Urothelium cell line (cell line): ENCODE data around the gene ROBO2.
"Not testable (repeated sequence)": the region's sequence is repeated elsewhere in the genome, so short reads cannot be mapped to it uniquely, and the experiment has no call there.

Experiments used
- DNase-seq: peaks from one replicate; pipeline ENCODE4 v3.0.0; 2011; ENCODE audit warnings: low spot score, mixed read lengths
- FAIRE-seq: peaks from 2 replicates; lab custom pipeline; 2011; peaks lifted over from hg19 to GRCh38; lab: Jason Lieb, UNC

The ROBO2 gene

GRCh38 chr3:77381431-77381830 lies 341.5 kb downstream of the ROBO2 start:
- FAIRE-seq = no peak
- no peak for DNase-seq

- FAIRE-seq = no peak
- DNase-seq = no peak
These were observed 352.3 kb downstream of the ROBO2 start for GRCh38 chr3:77392181-77392580.

- DNase-seq (no peak), FAIRE-seq (no peak)
These were observed 354.1 kb downstream of the ROBO2 start for GRCh38 chr3:77394046-77394445.

GRCh38 chr3:77404871-77405270 lies 365.0 kb downstream of the ROBO2 start:
- FAIRE-seq = no peak
- DNase-seq = no peak

- DNase-seq (no peak), FAIRE-seq (no peak)
These were observed 367.5 kb downstream of the ROBO2 start for GRCh38 chr3:77407441-77407840.

GRCh38 chr3:77410334-77410733 lies 370.4 kb downstream of the ROBO2 start:
- not testable (repeated sequence) for DNase-seq, FAIRE-seq

- FAIRE-seq = no peak
- no peak for DNase-seq
These were observed 371.4 kb downstream of the ROBO2 start for GRCh38 chr3:77411334-77411733.

- FAIRE-seq (no peak), DNase-seq (no peak)
These were observed 372.1 kb downstream of the ROBO2 start for GRCh38 chr3:77412021-77412438.

- DNase-seq = no peak
- FAIRE-seq = no peak
These were observed 372.7 kb downstream of the ROBO2 start for GRCh38 chr3:77412584-77412983.

- no peak for DNase-seq
- no peak for FAIRE-seq
These were observed 375.0 kb downstream of the ROBO2 start for GRCh38 chr3:77414881-77415280.

GRCh38 chr3:77420336-77420735 lies 380.4 kb downstream of the ROBO2 start:
- no peak for DNase-seq
- FAIRE-seq = no peak

- FAIRE-seq = no peak
- DNase-seq = no peak
These were observed 382.0 kb downstream of the ROBO2 start for GRCh38 chr3:77421916-77422315.

- no peak for DNase-seq
- FAIRE-seq = no peak
These were observed 386.6 kb downstream of the ROBO2 start for GRCh38 chr3:77426531-77426930.

GRCh38 chr3:77427528-77427927 lies 387.6 kb downstream of the ROBO2 start:
- DNase-seq (no peak), FAIRE-seq (no peak)

- no peak for FAIRE-seq
These were observed 397.0 kb downstream of the ROBO2 start for GRCh38 chr3:77436908-77437307.

GRCh38 chr3:77446084-77446483 lies 406.2 kb downstream of the ROBO2 start:
- DNase-seq (no peak), FAIRE-seq (no peak)

More at GRCh38 chr3:77436908-77437307, 397.0 kb downstream of the ROBO2 start:
- no peak for DNase-seq

GRCh38 chr3:77446761-77447160 lies 406.9 kb downstream of the ROBO2 start:
- DNase-seq (no peak), FAIRE-seq (no peak)

GRCh38 chr3:77449459-77450350 lies 409.8 kb downstream of the ROBO2 start:
- FAIRE-seq (no peak), DNase-seq (no peak)

GRCh38 chr3:77456431-77456830 lies 416.5 kb downstream of the ROBO2 start:
- no peak for DNase-seq
- FAIRE-seq = no peak

GRCh38 chr3:77456906-77457305 lies 417.0 kb downstream of the ROBO2 start:
- no peak for FAIRE-seq

GRCh38 chr3:77459926-77460325 lies 420.0 kb downstream of the ROBO2 start:
- no peak for FAIRE-seq

More at GRCh38 chr3:77456906-77457305, 417.0 kb downstream of the ROBO2 start:
- no peak for DNase-seq

GRCh38 chr3:77460326-77460725 lies 420.4 kb downstream of the ROBO2 start:
- FAIRE-seq (no peak), DNase-seq (no peak)

More at GRCh38 chr3:77459926-77460325, 420.0 kb downstream of the ROBO2 start:
- no peak for DNase-seq
